ENCODE measurements around the gene TSC22D3. TPM values are rescaled to one million over a fixed set of nuclear protein-coding genes. Genes with fewer than 3 reads are reported as not detected.

Gene TSC22D3
- total RNA-seq, 1 donor from 2014 or later: 32.9 TPM

GRCh38 chrX:107683124-107683895 is 92.3 kb downstream of the TSC22D3 start:
- no peak for DNase-seq (ENCODE audit: low read depth)
- no peak overlapping the region for H3K4me3 ChIP-seq (ENCODE audit: low read depth, low read length)
- TF ChIP-seq CTCF (conservative IDR thresholded peaks at IDR 0.05; ENCODE audit: low read depth, low read length): no peak

- no peak overlapping the region for H3K4me3 ChIP-seq (ENCODE audit: low read depth, low read length)
- no peak for TF ChIP-seq CTCF (conservative IDR thresholded peaks at IDR 0.05; ENCODE audit: low read depth, low read length)
- DNase-seq (ENCODE audit: low read depth): no peak
Measured at GRCh38 chrX:107682256-107682655, 93.3 kb downstream of the TSC22D3 start.

- no peak for TF ChIP-seq CTCF (conservative IDR thresholded peaks at IDR 0.05; ENCODE audit: low read depth, low read length)
- H3K4me3 ChIP-seq (ENCODE audit: low read depth, low read length): no peak overlapping the region
- DNase-seq (ENCODE audit: low read depth): no peak
Measured at GRCh38 chrX:107678957-107679740, 96.4 kb downstream of the TSC22D3 start.

- DNase-seq (ENCODE audit: low read depth): no peak
- no peak overlapping the region for H3K4me3 ChIP-seq (ENCODE audit: low read depth, low read length)
- no peak for TF ChIP-seq CTCF (conservative IDR thresholded peaks at IDR 0.05; ENCODE audit: low read depth, low read length)
Measured at GRCh38 chrX:107677909-107678308, 97.7 kb downstream of the TSC22D3 start.

GRCh38 chrX:107677501-107677901 is 98.1 kb downstream of the TSC22D3 start:
- DNase-seq (ENCODE audit: low read depth): no peak
- TF ChIP-seq CTCF (conservative IDR thresholded peaks at IDR 0.05; ENCODE audit: low read depth, low read length): no peak
- H3K4me3 ChIP-seq (ENCODE audit: low read depth, low read length): peak overlapping the region; percentile 60

- H3K4me3 ChIP-seq (ENCODE audit: low read depth, low read length): peak overlapping the region; percentile 60
- DNase-seq (ENCODE audit: low read depth): peak; percentile 69
- TF ChIP-seq CTCF (conservative IDR thresholded peaks at IDR 0.05; ENCODE audit: low read depth, low read length): no peak
Measured at GRCh38 chrX:107676559-107677378, 98.8 kb downstream of the TSC22D3 start.

Data from epithelial cell of proximal tubule (primary cell).